Suprapubic skin (tissue), 4 donors: ENCODE results near the gene THOC6. TPM values are rescaled to one million over a fixed set of nuclear protein-coding genes. Genes with fewer than 3 reads are reported as not detected.

ENCODE experiments used
- DNase-seq, 2 donors: peaks; one replicate each; pipeline ENCODE4 v3.0.0-alpha.2; 2019; ENCODE audit warnings: low spot score in 2 of 2
- H3K27ac ChIP-seq: fragments of 200-600 bp; sonication (generic); one replicate; pipeline ENCODE4 v1.5.1; 2019
- H3K27me3 ChIP-seq: fragments of 200-600 bp; sonication (generic); one replicate; pipeline ENCODE4 v1.5.1; 2019
- H3K36me3 ChIP-seq: fragments of 200-600 bp; sonication (generic); one replicate; pipeline ENCODE4 v1.5.1; 2019
- H3K4me1 ChIP-seq: fragments of 200-600 bp; sonication (generic); one replicate; pipeline ENCODE4 v1.5.1; 2019
- H3K4me3 ChIP-seq: fragments of 200-600 bp; sonication (generic); one replicate; pipeline ENCODE4 v1.5.1; 2019; ENCODE audit warnings: mild to moderate bottlenecking
- H3K9me3 ChIP-seq: fragments of 200-600 bp; sonication (generic); one replicate; pipeline ENCODE4 v1.5.1; 2019
- CTCF ChIP-seq, 2 donors: fragments of 200-600 bp in 1 of 2; fragments of 450-650 bp in 1 of 2; sonication (generic) in 1 of 2; IDR thresholded peaks; one replicate each; pipeline ENCODE4 v1.5.1; 2016 to 2019; ENCODE audit warnings: antibody characterized with exemption in 2 of 2, mild to moderate bottlenecking in 1 of 2, moderate library complexity in 1 of 2
- EP300 ChIP-seq: sonication (generic); formaldehyde crosslinking; IDR thresholded peaks from one replicate; pipeline ENCODE4 v1.6.1; 2017; ENCODE audit warnings: antibody characterized with exemption
- POLR2A ChIP-seq, 2 donors: fragments of 450-650 bp; IDR thresholded peaks; one replicate each; pipeline ENCODE4 v1.6.1; 2017; ENCODE audit warnings: antibody characterized with exemption in 2 of 2, mild to moderate bottlenecking in 2 of 2, moderate library complexity in 2 of 2
- POLR2AphosphoS5 ChIP-seq, 3 donors: sonication (generic); formaldehyde crosslinking; IDR thresholded peaks; one replicate each; pipeline ENCODE4 v1.6.1; 2017; ENCODE audit warnings: antibody characterized with exemption in 3 of 3
- WGBS: methylation state at CpG from one replicate; pipeline ENCODE4 v1.1.5; 2018; 5-methylcytosine and 5-hydroxymethylcytosine counted together
- total RNA-seq, 4 donors: library from RNA; depleted of rRNA; stranded (reverse); fragments of >200 nt; gene quantifications; one replicate each; pipeline ENCODE4 v1.1.0, GENCODE V29; 2016

THOC6 gene
- total RNA-seq, 4 donors from 2014 or later: 15.8 to 27.0 (median 24.9) TPM

- TF ChIP-seq POLR2A (IDR thresholded peaks at IDR 0.05) (no peak), POLR2AphosphoS5 (IDR thresholded peaks at IDR 0.05) (no peak), CTCF (IDR thresholded peaks at IDR 0.05) (no peak), EP300 (no peak)
- Histone ChIP-seq H3K9me3 (no peaks in the 10 kb centered on the region), H3K27ac (no peak overlapping the region), H3K36me3 (no peaks in the 10 kb centered on the region), H3K4me3 (no peak overlapping the region), H3K4me1 (peaks cover 24% of the 10 kb centered on the region), H3K27me3 (peaks cover 66% of the 10 kb centered on the region)
- WGBS: 83% methylated on average over 6 of the region's 6 CpGs
- no peak for DNase-seq
Measured at GRCh38 chr16:3014971-3015370, 8.9 kb upstream of the THOC6 start.

GRCh38 chr16:3015865-3016521 lies 7.8 kb upstream of the THOC6 start:
- H3K4me1 ChIP-seq: peaks cover 32% of the 10 kb centered on the region
- WGBS: 95% methylated on average over 6 of the region's 13 CpGs
- no peaks in the 10 kb centered on the region for H3K9me3 ChIP-seq
- no peaks in the 10 kb centered on the region for H3K36me3 ChIP-seq
- no peak for DNase-seq
- H3K27ac ChIP-seq: no peak overlapping the region
- no peak for TF ChIP-seq POLR2AphosphoS5 (IDR thresholded peaks at IDR 0.05)
- no peak for TF ChIP-seq CTCF (IDR thresholded peaks at IDR 0.05)
- TF ChIP-seq EP300: no peak
- TF ChIP-seq POLR2A (IDR thresholded peaks at IDR 0.05): no peak
- H3K4me3 ChIP-seq: no peak overlapping the region
- peaks cover 56% of the 10 kb centered on the region for H3K27me3 ChIP-seq

GRCh38 chr16:3017344-3017743 lies 6.5 kb upstream of the THOC6 start:
- H3K4me1 ChIP-seq: peaks cover 41% of the 10 kb centered on the region
- H3K9me3 ChIP-seq: no peaks in the 10 kb centered on the region
- TF ChIP-seq POLR2A (IDR thresholded peaks at IDR 0.05) (no peak), POLR2AphosphoS5 (IDR thresholded peaks at IDR 0.05) (no peak), EP300 (no peak), CTCF (IDR thresholded peaks at IDR 0.05) (no peak)
- no peak overlapping the region for H3K4me3 ChIP-seq
- no peak overlapping the region for H3K27ac ChIP-seq
- no peaks in the 10 kb centered on the region for H3K36me3 ChIP-seq
- H3K27me3 ChIP-seq: peaks cover 43% of the 10 kb centered on the region
- DNase-seq: no peak
- 62% methylated on average over 15 of the region's 20 CpGs for WGBS

GRCh38 chr16:3017794-3018506 lies 5.9 kb upstream of the THOC6 start, which contains the start of gene CLDN6:
TSS of gene CLDN6 (minus strand) at chr16:3018183. CDS start at chr16:3016021, 2,162 bp downstream.
- H3K9me3 ChIP-seq: no peaks in the 10 kb centered on the region
- peaks cover 41% of the 10 kb centered on the region for H3K4me1 ChIP-seq
- H3K36me3 ChIP-seq: no peaks in the 10 kb centered on the region
- no peak for DNase-seq
- 7% methylated on average over 22 of the region's 52 CpGs for WGBS
- no peak for TF ChIP-seq POLR2AphosphoS5 (IDR thresholded peaks at IDR 0.05)
- TF ChIP-seq EP300: no peak
- no peak for TF ChIP-seq POLR2A (IDR thresholded peaks at IDR 0.05)
- TF ChIP-seq CTCF (IDR thresholded peaks at IDR 0.05): no peak
- H3K27me3 ChIP-seq: peaks cover 37% of the 10 kb centered on the region
- no peak within 1 kb of the TSS for H3K4me3 ChIP-seq
- no peak within 1 kb of the TSS for H3K27ac ChIP-seq

GRCh38 chr16:3019594-3020246 lies 4.1 kb upstream of the THOC6 start:
- 38% methylated on average over 37 of the region's 40 CpGs for WGBS
- Histone ChIP-seq H3K9me3 (no peaks in the 10 kb centered on the region), H3K36me3 (no peaks in the 10 kb centered on the region), H3K27ac (peak overlapping the region; percentile 90), H3K4me3 (peak overlapping the region; percentile 60), H3K4me1 (peaks cover 54% of the 10 kb centered on the region), H3K27me3 (peaks cover 19% of the 10 kb centered on the region)
- TF ChIP-seq EP300 (no peak), POLR2A (IDR thresholded peaks at IDR 0.05) (no peak), CTCF (IDR thresholded peaks at IDR 0.05) (no peak), POLR2AphosphoS5 (IDR thresholded peaks at IDR 0.05) (no peak)
- no peak for DNase-seq
